ENCODE data around the gene PRKCA.

DNA sequence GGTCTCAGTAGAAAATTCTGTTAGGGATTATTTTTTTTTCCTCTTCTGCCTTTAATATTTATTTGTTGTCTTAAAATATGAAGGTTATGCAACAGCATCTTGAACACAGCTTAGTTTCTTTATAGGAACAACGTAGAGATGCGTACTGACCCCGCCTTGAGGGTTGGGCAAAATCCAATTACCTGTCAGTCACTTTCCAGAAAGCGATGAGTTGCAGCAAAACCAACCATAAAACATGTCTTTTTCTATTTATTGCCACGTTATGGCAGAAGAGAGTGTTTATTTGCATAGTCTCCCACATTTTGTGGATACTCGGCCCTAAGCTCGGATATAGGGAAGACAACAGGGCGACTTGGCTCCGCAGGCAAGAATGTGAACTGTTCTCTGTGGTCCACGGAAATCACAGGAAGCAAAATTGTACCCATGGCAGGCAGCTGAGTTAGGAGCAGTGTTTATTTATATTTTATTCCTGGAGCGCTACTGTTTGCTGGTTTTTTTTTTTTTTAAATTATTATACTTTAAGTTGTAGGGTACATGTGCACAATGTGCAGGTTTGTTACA, 488.2 kb downstream of the PRKCA start:
- TF ChIP-seq POLR2A (IDR thresholded peaks at IDR 0.05; ENCODE audit: low read depth, low read length) = no peak
- no peak for TF ChIP-seq POLR2AphosphoS5 (IDR thresholded peaks at IDR 0.05; ENCODE audit: low read depth, low read length)
- TF ChIP-seq TAF1 (IDR thresholded peaks at IDR 0.05; ENCODE audit: borderline replicate concordance, low read depth, low read length) = no peak
